CD14-positive monocyte (primary cell): ENCODE data around the gene HORMAD2. TPM values are rescaled to one million over a fixed set of nuclear protein-coding genes. Genes with fewer than 3 reads are reported as not detected.

Source experiments
- DNase-seq, 3 donors: peaks; one replicate each; pipeline ENCODE4 v3.0.0-alpha.2; 2011 to 2022
- H2AFZ ChIP-seq: 2 replicates; pipeline ENCODE4 v1.6.0; 2012; ENCODE audit warnings: mild to moderate bottlenecking, low read depth, low read length, inconsistent platforms; ENCODE audit not compliant: insufficient read depth, poor library complexity, severe bottlenecking
- H3K27ac ChIP-seq, 2 donors: 1 replicate in 1 of 2; 2 replicates in 1 of 2; pipeline ENCODE4 v1.5.1; 2012 to 2013; ENCODE audit warnings: low read length in 2 of 2, control low read depth in 1 of 2, inconsistent platforms in 1 of 2, low read depth in 1 of 2, mild to moderate bottlenecking in 1 of 2
- H3K27me3 ChIP-seq, 2 donors: one replicate each; pipeline versions ENCODE4 v1.6.0 to v1.6.1; 2011 to 2013; ENCODE audit warnings: low read length in 2 of 2; ENCODE audit not compliant: control insufficient read depth in 2 of 2, insufficient read depth in 2 of 2
- H3K36me3 ChIP-seq, 2 donors: replicated peaks in 1 of 2; 1 replicate in 1 of 2; 2 replicates in 1 of 2; pipeline versions ENCODE4 v1.5.1 to v1.6.1; 2012 to 2013; ENCODE audit warnings: low read length in 2 of 2, control low read depth in 1 of 2, inconsistent platforms in 1 of 2, mild to moderate bottlenecking in 1 of 2; ENCODE audit not compliant: insufficient read depth in 2 of 2, control insufficient read depth in 1 of 2
- H3K4me1 ChIP-seq, 2 donors: 1 replicate in 1 of 2; 2 replicates in 1 of 2; pipeline versions ENCODE4 v1.5.1 to v1.6.1; 2012 to 2013; ENCODE audit warnings: low read length in 2 of 2, control low read depth in 1 of 2, inconsistent platforms in 1 of 2, mild to moderate bottlenecking in 1 of 2, moderate library complexity in 1 of 2; ENCODE audit not compliant: insufficient read depth in 2 of 2, control insufficient read depth in 1 of 2
- H3K4me2 ChIP-seq: replicated peaks from 2 replicates; pipeline ENCODE3; 2012; ENCODE audit warnings: low read length, moderate library complexity, mild to moderate bottlenecking; ENCODE audit not compliant: poor library complexity, severe bottlenecking; ENCODE audit errors: extremely low read depth
- H3K4me3 ChIP-seq, 3 experiments: fragments of 200-600 bp in 1 of 3; sonication (generic) in 1 of 3; replicated peaks in 1 of 3; 1 replicate in 2 of 3; 2 replicates in 1 of 3; pipeline ENCODE4 v1.5.1; 2011 to 2013; ENCODE audit warnings: low read length in 3 of 3, mild to moderate bottlenecking in 3 of 3, control low read depth in 2 of 3, low read depth in 2 of 3, inconsistent platforms in 1 of 3, moderate library complexity in 1 of 3
- H3K79me2 ChIP-seq: 2 replicates; pipeline ENCODE4 v1.6.0; 2012; ENCODE audit warnings: mild to moderate bottlenecking, control low read depth, inconsistent platforms, low read length, moderate library complexity; ENCODE audit not compliant: insufficient read depth
- H3K9ac ChIP-seq: 2 replicates; pipeline ENCODE4 v1.6.0; 2017; ENCODE audit warnings: low read length, mild to moderate bottlenecking; ENCODE audit not compliant: insufficient read depth, poor library complexity, severe bottlenecking
- H3K9me3 ChIP-seq, 2 donors: replicated peaks in 1 of 2; 1 replicate in 1 of 2; 2 replicates in 1 of 2; pipeline versions ENCODE4 v1.5.1 to v1.6.1; 2012 to 2013; ENCODE audit warnings: low read length in 2 of 2, control low read depth in 1 of 2; ENCODE audit not compliant: control insufficient read depth in 1 of 2, insufficient read depth in 1 of 2
- H4K20me1 ChIP-seq: 2 replicates; pipeline ENCODE4 v1.6.0; 2012; ENCODE audit warnings: mild to moderate bottlenecking, low read length, control low read depth, moderate library complexity; ENCODE audit not compliant: insufficient read depth
- H3K27ac Mint-ChIP-seq, 7 donors: one replicate each; pipeline ENCODE4 v1.8.0; 2020; ENCODE audit warnings: mild to moderate bottlenecking in 7 of 7, mixed read lengths in 7 of 7, moderate library complexity in 6 of 7, inconsistent platforms in 2 of 7
- H3K27me3 Mint-ChIP-seq, 3 donors: one replicate each; pipeline ENCODE4 v1.8.0; 2021 to 2022; ENCODE audit warnings: low read depth in 3 of 3, mild to moderate bottlenecking in 3 of 3, mixed read lengths in 3 of 3, moderate library complexity in 3 of 3, inconsistent platforms in 1 of 3
- H3K36me3 Mint-ChIP-seq, 2 donors: one replicate each; pipeline ENCODE4 v1.8.0; 2020; ENCODE audit warnings: mixed read lengths in 2 of 2, inconsistent platforms in 1 of 2, mild to moderate bottlenecking in 1 of 2
- H3K4me1 Mint-ChIP-seq: one replicate; pipeline ENCODE4 v1.8.0; 2020; ENCODE audit warnings: mild to moderate bottlenecking, mixed read lengths
- H3K4me3 Mint-ChIP-seq, 2 donors: one replicate each; pipeline ENCODE4 v1.8.0; 2020; ENCODE audit warnings: mild to moderate bottlenecking in 2 of 2, mixed read lengths in 2 of 2, moderate library complexity in 1 of 2
- H3K9me3 Mint-ChIP-seq, 7 donors: one replicate each; pipeline ENCODE4 v1.8.0; 2020 to 2022; ENCODE audit warnings: mixed read lengths in 7 of 7, mild to moderate bottlenecking in 6 of 7, moderate library complexity in 6 of 7, inconsistent platforms in 2 of 7
- CTCF ChIP-seq: fragments of 200-600 bp; IDR thresholded peaks from one replicate; pipeline ENCODE4 v1.8.0; 2022; ENCODE audit warnings: antibody characterized with exemption, mild to moderate bottlenecking
- WGBS: methylation state at CpG from one replicate; pipeline ENCODE4 v1.1.5; 2013; ENCODE audit warnings: missing lambda C conversion rate; ENCODE audit not compliant: insufficient coverage; 5-methylcytosine and 5-hydroxymethylcytosine counted together
- intact Hi-C, 2 donors: fragments of 100-400 bp; cut with micrococcal nuclease; formaldehyde crosslinking; loops; one replicate each; pipeline versions ENCODE4 v1.15.0 to v1.15.1; 2023
- polyA plus RNA-seq, 3 donors: library from polyadenylated mRNA; depleted of rRNA in 1 of 3; unstranded in 2 of 3; stranded (reverse) in 1 of 3; fragments of 300-500 nt in 2 of 3; fragments of >200 nt in 1 of 3; fragmentation: Illumina TruSeq in 2 of 3; gene quantifications; 1 replicate in 2 of 3; 2 replicates in 1 of 3; pipeline ENCODE4 v1.2.3, GENCODE V29; 2012 to 2021

HORMAD2 gene
- polyA plus RNA-seq, 3 donors, result not detected

GRCh38 chr22:30129636-30130035 is 49.4 kb downstream of the HORMAD2 start:
- intact Hi-C loops, result no loop called here
- H3K9me3 ChIP-seq, result no peaks in the 10 kb centered on the region
- no peaks in the 10 kb centered on the region for H3K79me2 ChIP-seq
- peaks cover 0 to 5% (median 2%) of the 10 kb centered on the region in 7 donors for H3K9me3 Mint-ChIP-seq
- no peak overlapping the region for H3K27ac Mint-ChIP-seq
- H3K36me3 Mint-ChIP-seq, result no peaks in the 10 kb centered on the region
- no peaks in the 10 kb centered on the region for H3K36me3 ChIP-seq
- H3K4me1 Mint-ChIP-seq, result peaks cover 4% of the 10 kb centered on the region
- H4K20me1 ChIP-seq, result no peaks in the 10 kb centered on the region
- H2AFZ ChIP-seq, result no peak overlapping the region
- no peak for TF ChIP-seq CTCF
- WGBS, result no CpG with 5 or more reads among the region's 1 CpG
- H3K4me1 ChIP-seq, result peaks cover 6% of the 10 kb centered on the region in 2 donors
- no peaks in the 10 kb centered on the region for H3K27me3 ChIP-seq
- no peak overlapping the region for H3K27ac ChIP-seq
- peak in 1 of 3 donors; percentile 34 for DNase-seq
- no peak overlapping the region for H3K4me3 Mint-ChIP-seq
- H3K27me3 Mint-ChIP-seq, result peaks cover 0 to 7% (median 3%) of the 10 kb centered on the region in 3 donors
- H3K4me3 ChIP-seq, result no peak overlapping the region
- no peak overlapping the region for H3K9ac ChIP-seq
- no peak overlapping the region for H3K4me2 ChIP-seq

- H3K4me1 Mint-ChIP-seq, result peaks cover 4% of the 10 kb centered on the region
- Histone ChIP-seq H3K9ac (no peak overlapping the region), H3K36me3 (no peaks in the 10 kb centered on the region), H3K4me3 (no peak overlapping the region), H2AFZ (no peak overlapping the region), H3K79me2 (no peaks in the 10 kb centered on the region), H3K27ac (no peak overlapping the region), H4K20me1 (no peaks in the 10 kb centered on the region), H3K27me3 (no peaks in the 10 kb centered on the region), H3K4me1 (peaks cover 4 to 5% of the 10 kb centered on the region in 2 donors), H3K4me2 (no peak overlapping the region), H3K9me3 (no peaks in the 10 kb centered on the region)
- intact Hi-C loops, result no loop called here
- H3K36me3 Mint-ChIP-seq, result no peaks in the 10 kb centered on the region
- no peak overlapping the region for H3K27ac Mint-ChIP-seq
- H3K27me3 Mint-ChIP-seq, result peaks cover 1 to 3% (median 3%) of the 10 kb centered on the region in 3 donors
- TF ChIP-seq CTCF, result no peak
- 74% methylated on average over 4 of the region's 4 CpGs for WGBS
- peaks cover 0 to 1% (median 0%) of the 10 kb centered on the region in 7 donors for H3K9me3 Mint-ChIP-seq
- DNase-seq, result no peak
- H3K4me3 Mint-ChIP-seq, result no peak overlapping the region
Measured at GRCh38 chr22:30132290-30132996, 52.2 kb downstream of the HORMAD2 start.
